ENCODE data around the gene PPP1R14D. TPM values are rescaled to one million over a fixed set of nuclear protein-coding genes. Genes with fewer than 3 reads are reported as not detected.

PPP1R14D gene
- total RNA-seq, 1 experiment from 2014 or later, result not detected

DNA sequence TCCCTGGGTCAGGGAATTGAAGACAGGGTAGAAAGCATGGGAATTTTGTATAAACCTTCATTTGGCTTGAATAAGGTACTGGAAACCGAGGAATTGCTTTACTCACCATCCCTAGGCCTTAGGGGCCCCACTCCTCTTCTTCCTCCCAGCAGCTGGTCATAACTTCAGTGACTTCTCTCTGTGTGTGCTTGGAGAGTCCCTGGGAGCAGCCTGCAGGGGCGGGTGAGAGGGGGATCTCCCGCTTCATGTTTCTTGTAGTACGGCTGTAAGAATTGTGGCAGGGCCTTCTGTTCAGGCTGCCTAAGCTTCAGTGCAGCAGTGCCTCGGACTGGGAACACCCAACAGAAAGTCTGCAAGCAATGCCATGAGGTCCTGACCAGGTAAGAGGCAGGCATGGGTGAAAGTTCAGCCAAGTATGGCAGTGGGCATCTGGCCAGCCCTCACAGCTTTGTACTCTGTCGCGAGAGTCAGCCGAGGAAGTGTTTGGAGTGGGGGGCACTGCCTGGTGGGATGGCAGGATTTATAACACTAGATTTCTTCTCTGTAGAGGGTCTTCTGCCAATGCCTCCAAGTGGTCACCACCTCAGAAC, 19.6 kb downstream of the PPP1R14D start:
- Histone ChIP-seq H3K27ac (ENCODE audit: low read depth, low read length) (no peak overlapping the region), H3K9me2 (ENCODE audit: insufficient read depth) (no peaks in the 10 kb centered on the region), H3K27me3 (ENCODE audit: insufficient read depth, low read length) (no peaks in the 10 kb centered on the region), H3K9ac (ENCODE audit: low read length) (no peak overlapping the region), H3K9me3 (ENCODE audit: control insufficient read depth in 1 of 2, insufficient read depth in 1 of 2, low read depth in 1 of 2, low read length in 2 of 2) (no peaks in the 10 kb centered on the region), H4K20me1 (ENCODE audit: insufficient read depth) (no peaks in the 10 kb centered on the region), H3K4me1 (ENCODE audit: control insufficient read depth in 1 of 2, insufficient read depth in 2 of 2, low read length in 2 of 2) (peaks cover 5 to 17% of the 10 kb centered on the region in 2 experiments; a peak in 3 of 4 replicates), H2AFZ (ENCODE audit: low read depth, low read length, poor library complexity, severe bottlenecking) (no peak overlapping the region), H3K36me3 (ENCODE audit: control insufficient read depth in 1 of 2, insufficient read depth in 2 of 2, low read length in 2 of 2) (no peaks in the 10 kb centered on the region; a peak in 2 of 4 replicates), H3K79me2 (ENCODE audit: insufficient read depth, low read length) (peaks cover 16% of the 10 kb centered on the region), H3K4me2 (ENCODE audit: low read length) (peak overlapping the region; percentile 93; the same call in 1 of the 2 replicates), H3K4me3 (replicated peaks in 1 of 2; ENCODE audit: low read depth in 1 of 2, low read length in 2 of 2) (no peak overlapping the region)
- ATAC-seq (no peak), DNase-seq (ENCODE audit: low read depth, low spot score) (no peak)
- ChIA-PET CTCF (interaction anchor here (1.4 kb wide), 1 partner anchor 64 kb away, joined by 4 read pairs; no protein-coding TSS in a partner anchor), RAD21 (ENCODE audit: low non-redundant PET in 1 of 2, low total read pairs in 2 of 2, uncharacterized antibody in 2 of 2, unreplicated experiment in 2 of 2) (no interaction called here), POLR2A (no interaction called here)
- no TSS peak for BruUV-seq (replicated peaks)
- intact Hi-C loops (cut with micrococcal nuclease), result no loop called here
- TF ChIP-seq SIN3A (IDR thresholded peaks at IDR 0.05; ENCODE audit: low read depth) (no peak), YY1 (IDR thresholded peaks at IDR 0.05; ENCODE audit: extremely low read depth, insufficient replicate concordance, low read depth, low read length) (no peak), CEBPB (IDR thresholded peaks at IDR 0.05; ENCODE audit: low read depth) (no peak), POLR2AphosphoS5 (IDR thresholded peaks at IDR 0.05; ENCODE audit: low read depth, low read length) (no peak), ATF3 (IDR thresholded peaks at IDR 0.05) (no peak), CBX3 (IDR thresholded peaks at IDR 0.05; ENCODE audit: low read depth) (no peak), ZFX (IDR thresholded peaks at IDR 0.05) (no peak), POLR2A (IDR thresholded peaks at IDR 0.05; ENCODE audit: borderline replicate concordance, extremely low read depth, insufficient read depth, insufficient read length) (no peak), ELF1 (IDR thresholded peaks at IDR 0.05; ENCODE audit: borderline replicate concordance, low read depth) (no peak), FOSL1 (IDR thresholded peaks at IDR 0.05; ENCODE audit: low read depth) (no peak), RAD21 (IDR thresholded peaks at IDR 0.05; ENCODE audit: low read depth) (no peak), EZH2 (IDR thresholded peaks at IDR 0.05) (no peak), TCF7L2 (IDR thresholded peaks at IDR 0.05; ENCODE audit: borderline replicate concordance, extremely low read depth, insufficient read depth, insufficient read length) (no peak), EZH2phosphoT487 (IDR thresholded peaks at IDR 0.05; ENCODE audit: borderline replicate concordance) (no peak)
- TF ChIP-seq, protein P1, sequence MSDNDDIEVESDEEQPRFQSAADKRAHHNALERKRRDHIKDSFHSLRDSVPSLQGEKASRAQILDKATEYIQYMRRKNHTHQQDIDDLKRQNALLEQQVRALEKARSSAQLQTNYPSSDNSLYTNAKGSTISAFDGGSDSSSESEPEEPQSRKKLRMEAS (IDR thresholded peaks at IDR 0.05), result no peak

All from HCT116 (cell line).